Stimulated activated CD4-positive, alpha-beta T cell treated with anti-CD3 and anti-CD28 coated beads, TNF-alpha, amount 100 ng/mL, for 24 hours (primary cell): ENCODE results near the gene CDT1.
"Not testable (repeated sequence)": the region's sequence is repeated elsewhere in the genome, so short reads cannot be mapped to it uniquely, and the experiment has no call there.

ENCODE experiments used
- DNase-seq, 3 experiments: peaks; one replicate each; pipeline ENCODE4 v3.0.0-alpha.2; 2020; ENCODE audit warnings: low read depth in 3 of 3

CDT1 gene

DNA sequence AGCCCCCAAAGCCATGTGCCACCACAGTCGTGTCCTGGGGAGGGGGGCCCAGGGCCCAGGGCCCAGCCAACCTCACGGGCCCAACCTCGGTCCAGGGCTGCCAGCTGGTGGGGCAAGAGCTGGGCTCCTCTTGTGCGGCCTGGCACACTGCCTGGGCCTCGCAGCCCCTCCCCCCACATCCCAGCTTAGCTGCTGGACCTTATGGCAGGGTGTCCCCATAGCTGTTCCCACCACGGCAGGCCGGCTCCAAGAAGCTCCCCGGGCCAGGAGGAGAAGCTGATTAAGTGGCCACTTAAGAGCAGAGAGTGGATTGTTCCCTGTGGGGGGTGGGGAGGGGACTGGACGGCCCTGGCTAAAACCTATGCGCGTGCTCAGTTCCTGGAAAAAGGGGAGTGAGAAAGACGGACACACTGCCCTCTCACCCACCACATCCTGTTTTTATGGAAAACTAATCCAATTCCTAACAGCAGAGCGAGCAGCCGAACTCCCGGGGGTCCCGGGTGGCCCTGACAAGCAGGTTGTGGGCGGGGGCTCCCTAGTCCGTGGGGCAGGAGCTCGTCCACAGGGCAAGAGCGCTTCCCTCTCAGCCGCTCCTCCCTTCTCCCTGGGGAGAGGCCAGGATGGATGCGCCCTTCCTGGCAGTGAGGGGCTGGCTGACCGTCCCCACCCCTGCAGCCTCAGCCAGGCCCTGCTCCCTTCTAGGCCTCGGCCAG lies 35.4 kb upstream of the CDT1 start:
- DNase-seq, result no peak

DNA sequence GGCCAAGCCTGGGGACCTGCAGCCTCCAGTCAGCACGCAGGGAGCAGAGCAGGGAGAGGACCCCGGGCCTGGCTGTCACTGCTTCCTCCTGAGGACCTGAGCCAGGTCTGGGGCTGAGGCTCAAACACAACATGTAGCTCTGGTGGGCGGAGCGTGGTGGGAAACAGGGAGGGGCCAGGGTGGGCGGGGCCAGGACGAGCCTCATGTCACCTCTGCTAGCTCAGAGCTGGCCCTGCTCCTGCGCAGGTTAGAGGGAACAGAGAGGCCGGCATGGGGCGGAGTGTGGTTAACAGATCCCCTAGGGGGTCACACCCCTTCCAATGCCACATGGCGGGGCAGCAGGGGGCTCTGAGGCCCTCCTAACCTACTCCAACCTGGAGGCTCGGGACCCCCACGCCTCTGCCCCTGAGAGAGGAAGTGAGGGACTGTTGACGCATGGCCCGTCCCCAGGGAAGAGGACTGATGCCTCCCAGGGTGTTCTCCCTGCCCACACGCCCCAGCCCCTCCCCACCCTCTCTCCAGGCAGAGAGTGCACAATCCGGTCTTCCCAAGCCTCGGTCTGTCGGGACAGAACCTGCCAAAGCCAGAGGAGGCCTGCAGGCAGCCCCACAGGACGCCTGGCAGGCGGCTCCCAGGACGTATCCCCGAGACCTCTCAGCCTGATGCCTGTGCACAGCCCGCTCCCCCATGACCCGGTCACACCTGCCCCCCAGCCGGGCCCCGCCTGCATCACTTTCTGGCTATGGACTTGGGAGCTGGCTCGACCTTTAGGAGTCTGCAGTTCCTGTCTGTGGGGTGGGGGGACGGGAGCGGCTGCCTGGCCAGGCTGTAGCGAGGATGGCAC lies 33.8 kb upstream of the CDT1 start:
- peak in 1 of 3 experiments; percentile 27 for DNase-seq

DNA sequence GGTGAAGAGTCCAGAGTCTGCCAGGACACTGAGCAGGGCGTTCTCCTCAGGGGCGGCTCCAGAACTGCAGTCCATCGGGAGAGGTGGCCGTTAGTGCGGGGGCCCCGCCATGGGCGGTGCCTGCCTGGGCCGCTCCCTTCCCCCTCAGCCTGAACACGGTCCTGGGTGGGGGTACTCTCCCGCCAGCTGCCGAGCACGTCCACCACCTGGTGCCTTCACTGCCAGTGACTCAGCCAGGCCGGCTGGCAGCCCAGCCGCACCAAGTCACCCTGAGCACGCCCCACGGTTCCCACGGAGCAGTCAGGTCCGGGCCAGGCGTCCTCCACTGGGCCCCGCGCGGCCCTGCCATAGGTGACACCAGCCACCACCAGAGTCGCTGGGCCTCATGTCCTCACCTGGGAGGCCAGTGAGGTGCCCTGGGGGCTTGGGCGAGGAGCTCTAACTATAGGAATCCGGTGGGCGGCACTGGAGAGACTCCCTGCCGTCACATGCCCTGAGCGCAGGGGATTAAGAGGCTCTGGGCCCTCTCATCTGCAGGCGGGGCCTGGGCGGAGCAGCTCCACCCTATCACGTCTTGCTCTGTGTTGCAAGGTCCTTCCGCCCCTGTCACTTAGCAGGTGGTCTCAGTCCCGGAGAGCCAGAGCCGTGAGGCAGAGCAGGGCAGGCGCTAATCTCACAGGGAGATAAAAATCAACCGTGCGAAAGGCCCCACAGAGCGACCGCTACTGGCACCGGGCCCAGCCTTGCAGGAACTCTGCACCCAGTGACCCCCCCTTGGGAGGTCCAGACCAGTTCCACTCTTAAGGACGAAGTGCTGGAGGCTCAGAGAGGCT lies 32.9 kb upstream of the CDT1 start:
- no peak for DNase-seq

DNA sequence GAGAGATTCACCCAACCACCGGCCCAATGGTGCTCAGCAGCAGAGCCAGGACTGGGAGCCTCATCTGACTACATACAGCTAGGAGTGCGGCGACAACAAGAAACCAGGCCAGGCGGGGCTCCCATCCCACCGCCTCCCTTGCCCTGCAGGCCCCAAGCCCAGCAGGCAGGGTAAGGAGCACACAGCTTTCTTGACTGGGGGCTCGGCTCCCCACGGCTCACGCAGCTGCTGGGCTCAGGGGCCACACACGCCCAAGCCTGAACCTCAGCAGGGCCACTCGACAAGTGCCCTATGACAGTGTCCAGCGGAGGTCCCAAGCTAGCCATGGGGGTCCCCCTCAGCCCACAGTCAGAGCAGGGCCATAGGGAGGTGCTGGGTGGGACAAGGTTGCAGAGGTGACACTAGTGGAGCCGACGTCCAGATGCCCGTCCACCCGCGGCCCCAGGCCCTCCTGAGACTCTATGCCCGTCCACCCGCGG lies 32.3 kb upstream of the CDT1 start:
- no peak for DNase-seq

DNA sequence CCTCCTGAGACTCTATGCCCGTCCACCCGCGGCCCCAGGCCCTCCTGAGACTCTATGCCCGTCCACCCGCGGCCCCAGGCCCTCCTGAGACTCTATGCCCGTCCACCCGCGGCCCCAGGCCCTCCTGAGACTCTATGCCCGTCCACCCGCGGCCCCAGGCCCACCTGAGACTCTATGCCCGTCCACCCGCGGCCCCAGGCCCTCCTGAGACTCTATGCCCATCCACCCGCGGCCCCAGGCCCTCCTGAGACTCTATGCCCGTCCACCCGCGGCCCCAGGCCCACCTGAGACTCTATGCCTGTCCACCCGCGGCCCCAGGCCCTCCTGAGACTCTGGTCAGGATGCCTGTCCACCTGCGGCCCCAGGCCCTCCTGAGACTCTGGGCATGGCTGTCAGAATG lies 31.8 kb upstream of the CDT1 start:
- DNase-seq, result not testable (repeated sequence)

DNA sequence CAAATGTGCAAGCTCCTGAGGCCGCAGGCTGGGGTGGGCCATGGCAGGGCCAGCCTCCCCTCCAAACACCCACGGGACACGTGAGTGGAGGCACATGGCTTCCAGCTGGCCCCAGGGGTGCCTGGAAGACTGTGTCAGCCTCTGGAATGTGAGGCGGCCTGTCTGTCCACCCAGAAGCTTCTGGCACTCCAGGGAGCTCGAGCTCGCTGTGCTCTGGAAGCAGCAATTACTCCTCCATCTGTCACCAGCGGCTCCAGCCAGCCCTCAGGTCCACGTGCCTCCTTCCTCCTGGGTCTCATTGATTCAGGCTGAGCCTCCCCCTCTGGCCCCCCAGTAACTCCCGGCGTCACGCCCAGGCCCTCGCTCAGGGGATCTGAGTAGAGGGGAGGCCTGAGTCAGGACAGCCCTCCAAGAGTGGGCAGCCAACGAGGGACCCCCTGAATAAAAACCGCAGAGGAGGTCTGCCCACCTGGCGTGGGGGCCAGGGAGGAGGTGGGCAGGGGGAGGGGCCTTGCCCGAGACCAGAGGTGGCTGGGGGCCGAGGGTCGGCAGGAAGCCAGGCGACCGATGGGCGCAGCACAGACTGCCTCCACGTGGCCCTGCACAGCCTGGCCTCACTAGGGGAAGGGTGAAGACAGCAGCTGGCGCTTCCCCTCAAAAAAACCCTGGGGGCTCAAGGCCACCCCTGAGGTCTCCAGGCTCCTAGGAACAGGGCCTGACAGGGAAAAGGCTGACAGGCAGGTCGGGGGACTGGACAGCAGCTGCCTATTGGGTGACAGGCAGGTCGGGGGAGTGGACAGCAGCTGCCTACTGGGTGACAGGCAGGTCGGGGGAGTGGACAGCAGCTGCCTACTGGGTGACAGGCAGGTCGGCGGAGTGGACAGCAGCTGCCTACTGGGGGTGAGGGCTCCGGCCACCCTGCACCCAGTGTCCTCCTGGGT lies 30.4 kb upstream of the CDT1 start:
- DNase-seq, result no peak

DNA sequence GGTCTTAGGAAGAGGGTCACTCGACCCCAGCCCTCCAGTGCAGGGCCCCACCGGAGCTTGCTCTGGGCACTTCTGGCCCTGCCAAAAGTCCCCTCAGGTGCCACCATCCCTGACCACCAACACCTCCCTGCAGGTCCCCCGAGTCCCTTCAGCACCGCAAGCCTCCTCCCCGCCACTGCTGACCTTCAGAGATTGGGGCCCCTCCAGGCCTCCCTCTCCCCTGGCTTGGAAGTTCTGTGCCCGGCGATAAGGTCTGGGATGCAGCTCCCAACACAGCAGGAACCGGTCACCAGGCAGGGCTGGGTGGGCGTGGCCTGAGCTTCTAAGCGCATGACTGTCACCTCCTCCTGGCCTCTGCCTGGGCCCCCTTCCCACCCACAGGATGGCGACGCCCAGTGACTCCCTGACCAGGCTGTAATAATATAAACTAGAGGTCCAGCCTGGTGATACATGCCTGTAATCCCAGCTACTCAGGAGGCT lies 29.7 kb upstream of the CDT1 start:
- DNase-seq, result no peak

DNA sequence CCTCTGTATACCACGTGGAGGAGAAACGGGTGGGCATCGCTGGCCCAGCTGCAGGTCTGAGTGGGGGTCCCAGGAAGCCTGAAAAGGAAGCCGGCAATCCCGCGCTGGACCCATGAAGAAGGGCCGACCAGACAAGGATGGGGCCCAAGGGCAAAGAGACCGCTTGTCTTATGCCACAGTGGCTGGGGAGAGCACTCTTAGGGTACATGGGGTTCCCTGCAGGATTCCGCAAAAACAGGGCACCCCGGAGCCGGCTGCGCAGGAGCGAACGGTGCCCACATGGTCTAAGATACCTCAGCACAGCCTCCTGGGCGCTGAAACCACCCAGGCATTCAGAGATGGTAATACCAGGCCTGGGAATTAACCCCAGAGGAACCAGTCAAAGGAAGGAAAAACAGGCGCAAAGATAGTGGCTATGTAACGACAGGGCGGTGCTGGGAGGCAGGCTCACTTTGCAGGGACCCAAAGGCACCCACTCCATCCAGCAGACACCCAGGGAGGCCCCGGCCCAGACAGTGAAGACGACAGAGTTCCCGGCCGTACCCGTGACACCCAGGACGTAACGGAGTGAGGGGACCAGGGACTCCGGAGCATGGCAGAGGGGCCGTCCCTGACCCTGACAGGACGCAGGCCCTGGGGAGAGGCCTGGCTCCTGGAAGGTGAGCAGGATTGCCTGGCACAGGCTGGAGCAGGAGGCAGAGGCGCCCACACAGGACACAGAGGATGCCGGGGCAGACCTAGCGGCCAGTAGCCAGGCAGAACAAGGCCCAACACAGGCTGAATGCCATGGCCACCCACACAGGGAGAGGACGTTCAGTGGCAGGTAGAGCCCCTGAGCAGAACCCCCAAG lies 28.8 kb upstream of the CDT1 start:
- DNase-seq, result no peak

DNA sequence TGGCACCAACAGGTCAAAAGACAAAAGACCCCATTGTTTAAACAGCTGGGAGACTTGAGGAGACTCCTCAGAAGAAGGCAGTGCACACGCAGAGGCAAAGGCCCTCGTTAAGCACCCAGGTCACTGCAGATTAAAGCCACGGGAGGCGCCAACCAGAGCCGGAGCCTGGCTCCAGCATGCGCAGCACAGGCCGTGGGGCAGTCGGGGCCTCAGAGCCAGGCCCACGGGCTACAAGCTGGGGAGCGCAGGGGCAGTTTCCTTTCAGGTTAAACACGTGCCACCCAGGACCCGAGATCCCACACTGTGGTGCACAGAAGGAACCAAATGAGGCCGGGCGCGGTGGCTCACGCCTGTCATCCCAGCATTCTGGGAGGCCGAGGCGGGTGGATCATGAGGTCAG lies 27.8 kb upstream of the CDT1 start:
- no peak for DNase-seq

DNA sequence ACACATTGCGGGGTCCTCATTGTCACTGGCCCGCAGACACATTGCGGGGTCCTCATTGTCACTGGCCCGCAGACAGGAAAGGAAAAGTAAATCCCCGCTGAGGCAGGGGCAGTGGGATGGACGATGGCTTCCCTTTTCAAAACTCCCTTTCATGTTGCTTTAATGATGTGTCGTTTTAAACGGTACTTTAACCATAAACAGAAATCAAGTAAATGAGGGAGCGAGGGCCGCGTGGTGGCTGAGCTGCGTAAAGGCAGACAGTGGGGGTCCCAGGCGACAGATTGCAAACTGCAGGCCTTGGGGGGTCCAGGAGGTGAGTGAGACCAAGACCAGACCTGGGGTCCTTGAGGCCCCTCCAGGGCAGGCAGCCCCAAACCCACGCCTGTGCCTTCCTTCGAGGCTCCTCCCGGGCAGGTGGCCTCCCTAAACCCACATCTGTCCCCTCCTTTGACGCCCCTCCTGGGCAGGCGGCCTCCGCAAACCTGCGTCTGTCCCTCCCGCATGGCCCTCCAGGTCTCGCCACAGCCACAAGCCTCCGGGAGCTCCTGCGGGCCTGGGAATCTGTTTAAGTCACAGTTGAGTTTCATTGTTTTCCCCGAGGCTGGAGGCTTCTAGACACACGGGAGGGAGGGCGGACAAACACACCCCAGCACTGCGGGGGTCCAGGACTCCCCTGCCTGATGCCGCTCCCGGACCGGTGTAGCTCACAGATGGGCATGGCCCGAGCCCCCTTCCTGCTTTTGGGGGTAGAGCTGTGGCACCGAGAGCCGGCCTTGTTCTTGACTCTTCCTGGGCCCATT lies 25.9 kb upstream of the CDT1 start:
- no peak for DNase-seq

DNA sequence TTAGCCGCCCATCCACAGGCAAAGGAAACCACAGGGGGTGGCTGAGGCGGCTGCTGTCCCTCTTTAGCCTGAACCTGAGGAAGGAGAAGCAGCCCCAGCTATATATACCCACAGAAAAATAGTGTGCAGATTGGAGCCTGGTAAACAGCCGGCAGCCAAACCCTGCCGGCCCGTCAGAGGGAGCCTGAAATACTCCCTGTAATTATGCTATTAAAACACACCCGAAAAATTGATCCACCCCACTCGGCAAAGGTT lies 25.4 kb upstream of the CDT1 start:
- no peak for DNase-seq

DNA sequence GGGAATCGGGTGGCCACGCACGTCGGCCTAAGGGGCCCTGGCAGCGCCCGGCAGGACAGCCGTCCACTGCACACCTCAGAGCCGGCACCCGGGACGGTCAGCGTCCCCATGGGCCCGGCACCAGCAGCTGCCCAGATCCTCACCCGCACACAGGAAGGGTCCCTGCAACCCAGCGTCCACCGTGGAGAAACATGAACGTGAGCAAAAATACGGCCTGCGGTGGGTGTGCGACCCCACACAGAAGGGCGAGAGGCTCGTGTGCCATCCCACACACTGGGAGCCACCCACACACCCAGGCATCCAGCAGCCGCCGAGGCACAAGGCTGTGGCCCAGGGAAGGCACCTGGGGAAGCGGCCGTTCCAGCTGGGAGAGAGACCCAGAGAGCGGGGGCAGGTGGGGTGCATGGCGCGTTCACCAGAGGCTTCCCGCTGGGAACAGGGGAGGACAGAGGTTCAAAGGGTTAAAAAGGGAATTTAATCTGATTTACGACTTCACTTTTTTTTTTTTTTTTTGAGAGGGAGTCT lies 25.0 kb upstream of the CDT1 start:
- no peak for DNase-seq

DNA sequence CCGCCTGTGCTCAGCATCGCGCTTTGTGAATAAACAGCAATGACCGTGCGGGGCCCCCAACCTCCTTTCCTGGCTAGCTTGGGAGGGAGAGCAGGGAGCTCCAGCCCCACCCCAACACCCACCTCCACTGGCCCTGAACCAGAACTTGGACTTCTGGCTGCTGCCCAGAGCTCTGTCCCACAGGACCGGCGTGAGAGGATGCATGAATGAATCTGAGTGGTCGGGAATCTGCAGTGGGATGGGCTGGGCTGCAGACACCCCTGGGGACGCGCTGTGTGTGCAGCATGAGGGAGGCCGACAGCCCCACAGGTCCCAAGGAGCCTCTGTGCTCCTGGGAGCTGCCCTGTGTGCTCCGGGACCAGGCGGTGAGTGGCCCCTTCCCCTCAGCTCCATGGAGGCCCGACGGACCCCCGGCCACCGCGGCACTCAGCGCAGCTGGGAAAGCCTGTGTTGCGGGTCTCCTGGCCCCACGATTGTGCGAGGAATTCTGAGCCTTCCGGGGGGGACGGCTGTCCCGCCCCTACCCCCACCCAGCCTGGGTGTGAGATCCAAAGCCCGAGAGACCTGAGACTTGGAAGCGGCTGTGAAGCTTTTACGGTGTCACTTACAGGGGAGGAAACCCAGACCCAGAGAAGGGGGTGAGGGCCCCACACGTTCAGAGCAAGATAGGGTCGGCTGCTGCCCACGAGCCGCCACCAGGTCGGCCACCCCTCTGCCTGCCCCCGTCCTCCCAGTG lies 24.0 kb upstream of the CDT1 start:
- DNase-seq, result no peak

DNA sequence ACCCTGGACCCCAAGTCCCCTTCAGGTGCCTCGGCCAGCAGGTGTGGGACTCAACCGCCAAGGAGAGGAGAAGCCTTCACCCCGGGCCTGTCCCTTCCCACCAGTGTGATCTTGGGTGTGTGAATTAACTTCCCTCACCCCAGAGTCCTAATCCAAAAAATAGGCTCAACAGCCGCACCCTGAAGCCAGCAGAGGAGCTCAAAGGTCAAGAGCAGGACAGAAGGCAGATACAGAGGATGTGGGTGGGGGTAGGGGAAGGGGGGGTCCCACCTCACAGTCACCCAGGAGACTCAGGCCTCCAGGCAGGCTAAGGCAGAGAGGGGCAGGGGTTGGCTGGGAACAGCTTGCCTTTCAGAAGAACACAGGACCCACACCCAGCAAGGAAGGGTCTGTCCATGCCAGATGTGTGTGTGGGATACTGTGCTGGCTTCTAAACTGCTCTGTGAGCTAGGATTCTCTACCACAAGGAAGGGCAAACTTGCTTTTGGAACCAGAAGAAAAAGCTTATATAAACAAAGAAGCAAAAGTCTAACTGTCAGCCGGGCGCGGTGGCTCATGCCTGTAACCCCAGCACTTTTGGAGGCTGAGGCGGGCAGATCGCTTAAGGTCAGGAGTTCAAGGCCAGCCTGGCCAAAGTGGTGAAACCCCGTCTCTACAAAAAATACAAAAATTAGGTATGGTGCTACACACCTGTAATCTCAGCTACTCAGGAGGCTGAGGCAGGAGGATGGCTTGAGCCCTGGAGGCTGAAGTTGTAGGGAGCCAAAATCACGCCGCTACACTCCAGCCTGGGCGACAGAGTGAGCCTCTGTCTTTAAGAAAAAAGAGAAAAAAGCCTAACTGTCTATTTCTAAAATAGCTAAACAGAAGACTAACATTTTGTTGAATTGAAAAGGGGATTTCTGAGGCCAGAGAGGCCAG lies 23.2 kb upstream of the CDT1 start:
- no peak for DNase-seq

DNA sequence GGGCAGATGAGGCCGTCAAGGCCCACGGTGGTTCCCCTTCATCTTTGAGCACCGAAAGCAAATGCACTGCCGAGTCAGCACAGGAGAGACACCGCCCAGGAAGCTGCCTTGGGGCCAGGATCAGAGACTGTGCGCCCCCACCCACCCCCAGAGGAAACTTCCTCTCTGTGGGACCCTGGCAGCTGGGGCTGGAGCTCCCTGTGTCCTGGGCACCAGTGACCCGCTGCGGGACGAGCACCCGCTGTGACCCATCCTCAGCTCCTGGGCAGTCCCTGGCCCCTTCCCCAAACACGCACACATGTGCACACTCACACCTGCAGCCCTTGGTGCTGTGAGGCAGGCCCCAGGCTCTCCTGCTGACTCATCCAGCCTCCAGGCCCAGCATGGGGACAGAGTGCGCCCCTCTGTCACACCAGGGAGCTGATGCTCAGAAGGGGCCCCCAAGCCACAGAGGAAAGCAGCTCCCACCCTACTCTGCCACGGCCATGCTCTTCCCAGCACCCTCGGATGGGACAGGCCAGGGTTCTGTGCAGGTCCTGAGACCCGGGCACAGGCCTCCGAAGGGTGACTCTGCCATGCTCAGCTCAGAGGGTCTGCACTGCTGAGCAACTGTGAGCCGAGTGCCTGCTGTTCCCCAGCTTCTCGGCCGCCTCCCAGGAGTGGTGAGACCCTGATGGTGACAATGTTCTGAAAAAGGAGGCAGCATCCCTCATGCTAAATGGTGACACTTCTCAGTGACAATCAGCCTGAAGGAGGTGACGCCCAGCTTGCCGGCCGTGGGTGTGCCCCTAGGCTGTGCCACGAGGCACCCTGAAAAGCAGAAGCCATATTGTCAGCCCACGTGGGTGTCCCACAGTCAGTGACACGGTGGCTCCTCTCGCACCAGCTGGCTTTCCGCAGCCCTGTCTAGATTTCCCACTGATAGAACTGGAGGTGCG lies 22.2 kb upstream of the CDT1 start:
- DNase-seq, result peak; percentile 52 to 78 (median 64)
